HEK293 (cell line): ENCODE results near the gene P3H4.

Experiments
- CTCF ChIA-PET: fragments of 350-600 bp; formaldehyde crosslinking; extraction: SDS; loops from one replicate; lab custom pipeline; 2021; ENCODE audit warnings: antibody characterized with exemption; lab: Yijun Ruan, JAX
- POLR2A ChIA-PET: fragments of 300-600 bp; formaldehyde crosslinking; extraction: SDS; loops from one replicate; lab custom pipeline; 2020; ENCODE audit warnings: antibody characterized with exemption, inconsistent platforms; lab: Yijun Ruan, JAX
- H3K27ac ChIP-seq: fragments of 200-500 bp; sonication (Bioruptor generic); 2 replicates; pipeline ENCODE4 v1.5.1; 2014; ENCODE audit warnings: low read depth, low read length, control low read depth, inconsistent platforms; ENCODE audit errors: extremely low read depth
- H3K36me3 ChIP-seq, 2 experiments: fragments of 200-500 bp in 1 of 2; sonication (Bioruptor generic) in 1 of 2; 1 replicate in 1 of 2; 2 replicates in 1 of 2; pipeline ENCODE4 v1.5.1; 2014 to 2017; ENCODE audit warnings: inconsistent platforms in 2 of 2, low read length in 2 of 2; ENCODE audit not compliant: control insufficient read depth in 2 of 2, insufficient read depth in 1 of 2
- H3K4me1 ChIP-seq: fragments of 200-500 bp; sonication (Bioruptor generic); 2 replicates; pipeline ENCODE4 v1.5.1; 2014; ENCODE audit warnings: mild to moderate bottlenecking, low read length, inconsistent platforms; ENCODE audit not compliant: control insufficient read depth, insufficient read depth
- H3K4me3 ChIP-seq: 2 replicates; pipeline ENCODE4 v1.5.1; 2011; ENCODE audit warnings: low read depth, mild to moderate bottlenecking, control low read depth, low read length, moderate library complexity
- H3K9me3 ChIP-seq: fragments of 200-500 bp; sonication (Bioruptor generic); 2 replicates; pipeline ENCODE4 v1.5.1; 2014; ENCODE audit warnings: low read depth, low read length, inconsistent platforms; ENCODE audit not compliant: control insufficient read depth, insufficient read depth
- FEZF1 ChIP-seq: fragments of 450-650 bp; formaldehyde crosslinking; IDR thresholded peaks from 2 replicates; pipeline ENCODE4 v1.5.1; 2016; ENCODE audit warnings: missing biosample characterization, missing genetic modification characterization
- GFI1B ChIP-seq: fragments of 450-650 bp; formaldehyde crosslinking; IDR thresholded peaks from 2 replicates; pipeline ENCODE4 v1.5.1; 2016; ENCODE audit warnings: missing biosample characterization, missing genetic modification characterization
- PRDM1 ChIP-seq: fragments of 450-650 bp; formaldehyde crosslinking; IDR thresholded peaks from 2 replicates; pipeline ENCODE4; 2016; ENCODE audit warnings: missing biosample characterization, missing genetic modification characterization
- ZBTB48 ChIP-seq: fragments of 450-650 bp; formaldehyde crosslinking; IDR thresholded peaks from 2 replicates; pipeline ENCODE4 v1.5.1; 2016; ENCODE audit warnings: missing biosample characterization, missing genetic modification characterization
- ZBTB7A ChIP-seq: fragments of 450-650 bp; formaldehyde crosslinking; IDR thresholded peaks from 2 replicates; pipeline ENCODE4 v1.5.1; 2016; ENCODE audit warnings: low read depth, missing biosample characterization, missing genetic modification characterization
- ZFP37 ChIP-seq: fragments of 450-650 bp; formaldehyde crosslinking; IDR thresholded peaks from 2 replicates; pipeline ENCODE4 v1.5.1; 2016; ENCODE audit warnings: missing biosample characterization, missing genetic modification characterization
- ZNF202 ChIP-seq: fragments of 450-650 bp; formaldehyde crosslinking; IDR thresholded peaks from 2 replicates; pipeline ENCODE4 v1.5.1; 2016; ENCODE audit warnings: missing biosample characterization, missing genetic modification characterization, borderline replicate concordance
- ZNF366 ChIP-seq: fragments of 450-650 bp; formaldehyde crosslinking; conservative IDR thresholded peaks from 2 replicates; pipeline ENCODE4 v1.5.1; 2016; ENCODE audit warnings: missing biosample characterization, missing genetic modification characterization
- ZNF473 ChIP-seq: fragments of 450-650 bp; formaldehyde crosslinking; IDR thresholded peaks from 2 replicates; pipeline ENCODE4 v1.5.1; 2017; ENCODE audit warnings: missing biosample characterization, missing genetic modification characterization
- ZNF529 ChIP-seq: fragments of 450-650 bp; formaldehyde crosslinking; IDR thresholded peaks from 2 replicates; pipeline ENCODE4 v1.5.1; 2017; ENCODE audit warnings: missing genetic modification characterization, missing biosample characterization; ENCODE audit not compliant: insufficient replicate concordance
- ZNF530 ChIP-seq: fragments of 450-650 bp; formaldehyde crosslinking; IDR thresholded peaks from 2 replicates; pipeline ENCODE4 v1.5.1; 2016; ENCODE audit warnings: low read depth, missing biosample characterization, missing genetic modification characterization
- ZNF544 ChIP-seq: fragments of 450-650 bp; formaldehyde crosslinking; IDR thresholded peaks from 2 replicates; pipeline ENCODE4 v1.5.0; 2017; ENCODE audit warnings: missing biosample characterization, missing genetic modification characterization
- ZNF558 ChIP-seq: fragments of 450-650 bp; formaldehyde crosslinking; IDR thresholded peaks from 2 replicates; pipeline ENCODE4 v1.5.1; 2016; ENCODE audit warnings: missing biosample characterization, missing genetic modification characterization
- ZNF621 ChIP-seq: fragments of 450-650 bp; formaldehyde crosslinking; IDR thresholded peaks from 2 replicates; pipeline ENCODE4 v1.5.1; 2017; ENCODE audit warnings: missing biosample characterization, missing genetic modification characterization
- ZNF776 ChIP-seq: fragments of 450-650 bp; formaldehyde crosslinking; IDR thresholded peaks from 2 replicates; pipeline ENCODE4 v1.5.0; 2017; ENCODE audit warnings: missing biosample characterization, missing genetic modification characterization, borderline replicate concordance
- ZSCAN16 ChIP-seq: fragments of 450-650 bp; formaldehyde crosslinking; IDR thresholded peaks from 2 replicates; pipeline ENCODE4 v1.5.1; 2016; ENCODE audit warnings: missing biosample characterization, missing genetic modification characterization
- ZXDB ChIP-seq: fragments of 450-650 bp; formaldehyde crosslinking; IDR thresholded peaks from 2 replicates; pipeline ENCODE4 v1.5.1; 2016; ENCODE audit warnings: missing biosample characterization, missing genetic modification characterization
- TF ChIP-seq, protein P1 (sequence below): fragments of 450-650 bp; formaldehyde crosslinking; IDR thresholded peaks from 2 replicates; pipeline ENCODE4 v1.5.1; 2016; ENCODE audit warnings: missing biosample characterization, missing genetic modification characterization
- TF ChIP-seq, protein P2 (sequence below): fragments of 450-650 bp; formaldehyde crosslinking; IDR thresholded peaks from 2 replicates; pipeline ENCODE4 v1.5.1; 2016; ENCODE audit warnings: missing biosample characterization, missing genetic modification characterization
- TF ChIP-seq, protein P3 (sequence below): fragments of 450-650 bp; formaldehyde crosslinking; IDR thresholded peaks from 2 replicates; pipeline ENCODE4 v1.5.0; 2017; ENCODE audit warnings: missing biosample characterization, missing genetic modification characterization, borderline replicate concordance
- TF ChIP-seq, protein P4 (sequence below): fragments of 450-650 bp; formaldehyde crosslinking; conservative IDR thresholded peaks from 2 replicates; pipeline ENCODE4 v1.5.1; 2016; ENCODE audit warnings: low read depth, missing biosample characterization, missing genetic modification characterization
- TF ChIP-seq, protein P5 (sequence below): fragments of 450-650 bp; formaldehyde crosslinking; IDR thresholded peaks from 2 replicates; pipeline ENCODE4 v1.5.1; 2016; ENCODE audit warnings: missing biosample characterization, missing genetic modification characterization

Gene P3H4

DNA sequence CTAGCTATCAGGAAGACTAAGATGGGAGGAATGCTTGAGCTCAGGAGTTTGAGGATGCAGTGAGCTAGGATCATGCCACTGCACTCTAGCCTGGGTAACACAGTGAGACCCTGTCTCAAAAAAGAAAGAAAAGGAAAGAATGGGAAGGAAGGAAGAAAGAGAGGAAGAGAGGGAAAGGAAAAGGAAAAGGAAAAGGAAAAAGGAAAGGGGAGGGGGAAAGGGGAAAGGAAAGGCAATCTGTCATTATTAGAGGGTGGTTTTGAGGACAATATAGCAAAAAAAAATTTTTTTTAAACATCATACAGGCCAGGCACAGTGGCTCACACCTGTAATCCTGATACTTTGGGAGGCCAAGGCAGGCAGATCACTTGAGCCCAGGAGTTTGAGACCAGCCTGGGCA lies 45.6 kb downstream of the P3H4 start:
- no peaks in the 10 kb centered on the region for H3K4me1 ChIP-seq
- no peak overlapping the region for H3K4me3 ChIP-seq
- peak; percentile 99 for TF ChIP-seq PRDM1 (tag by site-specific recombination)
- TF ChIP-seq ZBTB7A (tag by site-specific recombination) = no peak
- peak; percentile 38 for TF ChIP-seq ZNF366 (tag by site-specific recombination)
- TF ChIP-seq, protein P1, sequence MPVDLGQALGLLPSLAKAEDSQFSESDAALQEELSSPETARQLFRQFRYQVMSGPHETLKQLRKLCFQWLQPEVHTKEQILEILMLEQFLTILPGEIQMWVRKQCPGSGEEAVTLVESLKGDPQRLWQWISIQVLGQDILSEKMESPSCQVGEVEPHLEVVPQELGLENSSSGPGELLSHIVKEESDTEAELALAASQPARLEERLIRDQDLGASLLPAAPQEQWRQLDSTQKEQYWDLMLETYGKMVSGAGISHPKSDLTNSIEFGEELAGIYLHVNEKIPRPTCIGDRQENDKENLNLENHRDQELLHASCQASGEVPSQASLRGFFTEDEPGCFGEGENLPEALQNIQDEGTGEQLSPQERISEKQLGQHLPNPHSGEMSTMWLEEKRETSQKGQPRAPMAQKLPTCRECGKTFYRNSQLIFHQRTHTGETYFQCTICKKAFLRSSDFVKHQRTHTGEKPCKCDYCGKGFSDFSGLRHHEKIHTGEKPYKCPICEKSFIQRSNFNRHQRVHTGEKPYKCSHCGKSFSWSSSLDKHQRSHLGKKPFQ (tag by site-specific recombination) = no peak
- H3K27ac ChIP-seq = no peak overlapping the region
- no peaks in the 10 kb centered on the region for H3K9me3 ChIP-seq
- peaks cover 45 to 96% of the 10 kb centered on the region in 2 experiments for H3K36me3 ChIP-seq
- ChIA-PET POLR2A (no interaction called here), CTCF (interaction anchor here (0.6 to 1.0 kb wide), 3 partner anchors 20 to 35 kb away, joined by 3 to 4 read pairs (median 4); partner anchors contain the start of gene JUP)

DNA sequence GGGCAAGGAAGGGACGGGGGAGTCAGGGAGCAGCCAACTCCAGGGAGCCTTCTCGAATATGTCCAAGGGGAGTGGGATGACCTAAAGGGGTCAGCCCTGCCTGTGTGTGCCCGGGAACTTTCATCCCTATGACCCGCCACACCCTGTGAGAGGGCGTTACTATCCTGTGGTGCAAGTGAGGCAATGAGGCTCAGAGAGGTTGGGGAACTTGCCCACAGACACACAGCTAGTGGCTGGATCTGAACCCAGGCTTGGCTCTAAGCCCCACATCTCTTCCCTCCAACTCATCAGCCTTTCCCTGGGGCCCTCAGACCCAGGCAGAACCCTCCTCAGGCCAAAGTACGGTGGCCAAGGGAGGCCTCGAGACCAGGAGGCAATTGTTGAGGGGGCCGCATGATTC lies 48.4 kb downstream of the P3H4 start:
- no peak overlapping the region for H3K27ac ChIP-seq
- ChIA-PET CTCF (no interaction called here), POLR2A (interaction anchor here (0.5 to 2.3 kb wide), 2 partner anchors 23 to 170 kb away, joined by 6 to 13 read pairs; partner anchors contain the start of gene JUP)
- peaks cover 46 to 94% of the 10 kb centered on the region in 2 experiments for H3K36me3 ChIP-seq
- no peaks in the 10 kb centered on the region for H3K4me1 ChIP-seq
- H3K4me3 ChIP-seq = no peak overlapping the region
- no peaks in the 10 kb centered on the region for H3K9me3 ChIP-seq
- TF ChIP-seq, protein P2, sequence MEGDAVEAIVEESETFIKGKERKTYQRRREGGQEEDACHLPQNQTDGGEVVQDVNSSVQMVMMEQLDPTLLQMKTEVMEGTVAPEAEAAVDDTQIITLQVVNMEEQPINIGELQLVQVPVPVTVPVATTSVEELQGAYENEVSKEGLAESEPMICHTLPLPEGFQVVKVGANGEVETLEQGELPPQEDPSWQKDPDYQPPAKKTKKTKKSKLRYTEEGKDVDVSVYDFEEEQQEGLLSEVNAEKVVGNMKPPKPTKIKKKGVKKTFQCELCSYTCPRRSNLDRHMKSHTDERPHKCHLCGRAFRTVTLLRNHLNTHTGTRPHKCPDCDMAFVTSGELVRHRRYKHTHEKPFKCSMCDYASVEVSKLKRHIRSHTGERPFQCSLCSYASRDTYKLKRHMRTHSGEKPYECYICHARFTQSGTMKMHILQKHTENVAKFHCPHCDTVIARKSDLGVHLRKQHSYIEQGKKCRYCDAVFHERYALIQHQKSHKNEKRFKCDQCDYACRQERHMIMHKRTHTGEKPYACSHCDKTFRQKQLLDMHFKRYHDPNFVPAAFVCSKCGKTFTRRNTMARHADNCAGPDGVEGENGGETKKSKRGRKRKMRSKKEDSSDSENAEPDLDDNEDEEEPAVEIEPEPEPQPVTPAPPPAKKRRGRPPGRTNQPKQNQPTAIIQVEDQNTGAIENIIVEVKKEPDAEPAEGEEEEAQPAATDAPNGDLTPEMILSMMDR = no peak
- TF ChIP-seq ZXDB (tag by site-specific recombination) (no peak), FEZF1 (no peak), ZNF202 (no peak), ZNF558 (tag by site-specific recombination) (no peak), ZNF530 (tag by site-specific recombination) (no peak), ZBTB48 (no peak), ZNF529 (tag by site-specific recombination) (no peak), ZNF544 (no peak), ZNF621 (tag by site-specific recombination) (no peak), ZNF473 (tag by site-specific recombination) (no peak), ZSCAN16 (tag by site-specific recombination) (no peak), GFI1B (tag by site-specific recombination) (no peak), ZFP37 (no peak), ZNF776 (no peak)
- TF ChIP-seq, protein P3, sequence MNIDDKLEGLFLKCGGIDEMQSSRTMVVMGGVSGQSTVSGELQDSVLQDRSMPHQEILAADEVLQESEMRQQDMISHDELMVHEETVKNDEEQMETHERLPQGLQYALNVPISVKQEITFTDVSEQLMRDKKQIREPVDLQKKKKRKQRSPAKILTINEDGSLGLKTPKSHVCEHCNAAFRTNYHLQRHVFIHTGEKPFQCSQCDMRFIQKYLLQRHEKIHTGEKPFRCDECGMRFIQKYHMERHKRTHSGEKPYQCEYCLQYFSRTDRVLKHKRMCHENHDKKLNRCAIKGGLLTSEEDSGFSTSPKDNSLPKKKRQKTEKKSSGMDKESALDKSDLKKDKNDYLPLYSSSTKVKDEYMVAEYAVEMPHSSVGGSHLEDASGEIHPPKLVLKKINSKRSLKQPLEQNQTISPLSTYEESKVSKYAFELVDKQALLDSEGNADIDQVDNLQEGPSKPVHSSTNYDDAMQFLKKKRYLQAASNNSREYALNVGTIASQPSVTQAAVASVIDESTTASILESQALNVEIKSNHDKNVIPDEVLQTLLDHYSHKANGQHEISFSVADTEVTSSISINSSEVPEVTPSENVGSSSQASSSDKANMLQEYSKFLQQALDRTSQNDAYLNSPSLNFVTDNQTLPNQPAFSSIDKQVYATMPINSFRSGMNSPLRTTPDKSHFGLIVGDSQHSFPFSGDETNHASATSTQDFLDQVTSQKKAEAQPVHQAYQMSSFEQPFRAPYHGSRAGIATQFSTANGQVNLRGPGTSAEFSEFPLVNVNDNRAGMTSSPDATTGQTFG (tag by site-specific recombination) = no peak
- TF ChIP-seq, protein P4, sequence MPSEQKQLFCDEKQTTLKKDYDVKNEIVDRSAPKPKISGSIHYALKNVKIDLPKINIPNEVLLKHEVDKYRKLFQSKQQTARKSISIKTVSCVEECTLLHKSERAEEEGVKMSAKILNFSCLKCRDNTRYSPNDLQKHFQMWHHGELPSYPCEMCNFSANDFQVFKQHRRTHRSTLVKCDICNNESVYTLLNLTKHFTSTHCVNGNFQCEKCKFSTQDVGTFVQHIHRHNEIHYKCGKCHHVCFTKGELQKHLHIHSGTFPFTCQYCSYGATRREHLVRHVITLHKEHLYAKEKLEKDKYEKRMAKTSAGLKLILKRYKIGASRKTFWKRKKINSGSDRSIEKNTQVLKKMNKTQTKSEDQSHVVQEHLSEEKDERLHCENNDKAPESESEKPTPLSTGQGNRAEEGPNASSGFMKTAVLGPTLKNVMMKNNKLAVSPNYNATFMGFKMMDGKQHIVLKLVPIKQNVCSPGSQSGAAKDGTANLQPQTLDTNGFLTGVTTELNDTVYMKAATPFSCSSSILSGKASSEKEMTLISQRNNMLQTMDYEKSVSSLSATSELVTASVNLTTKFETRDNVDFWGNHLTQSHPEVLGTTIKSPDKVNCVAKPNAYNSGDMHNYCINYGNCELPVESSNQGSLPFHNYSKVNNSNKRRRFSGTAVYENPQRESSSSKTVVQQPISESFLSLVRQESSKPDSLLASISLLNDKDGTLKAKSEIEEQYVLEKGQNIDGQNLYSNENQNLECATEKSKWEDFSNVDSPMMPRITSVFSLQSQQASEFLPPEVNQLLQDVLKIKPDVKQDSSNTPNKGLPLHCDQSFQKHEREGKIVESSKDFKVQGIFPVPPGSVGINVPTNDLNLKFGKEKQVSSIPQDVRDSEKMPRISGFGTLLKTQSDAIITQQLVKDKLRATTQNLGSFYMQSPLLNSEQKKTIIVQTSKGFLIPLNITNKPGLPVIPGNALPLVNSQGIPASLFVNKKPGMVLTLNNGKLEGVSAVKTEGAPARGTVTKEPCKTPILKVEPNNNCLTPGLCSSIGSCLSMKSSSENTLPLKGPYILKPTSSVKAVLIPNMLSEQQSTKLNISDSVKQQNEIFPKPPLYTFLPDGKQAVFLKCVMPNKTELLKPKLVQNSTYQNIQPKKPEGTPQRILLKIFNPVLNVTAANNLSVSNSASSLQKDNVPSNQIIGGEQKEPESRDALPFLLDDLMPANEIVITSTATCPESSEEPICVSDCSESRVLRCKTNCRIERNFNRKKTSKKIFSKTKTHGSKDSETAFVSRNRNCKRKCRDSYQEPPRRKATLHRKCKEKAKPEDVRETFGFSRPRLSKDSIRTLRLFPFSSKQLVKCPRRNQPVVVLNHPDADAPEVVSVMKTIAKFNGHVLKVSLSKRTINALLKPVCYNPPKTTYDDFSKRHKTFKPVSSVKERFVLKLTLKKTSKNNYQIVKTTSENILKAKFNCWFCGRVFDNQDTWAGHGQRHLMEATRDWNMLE (tag by site-specific recombination) = no peak
- TF ChIP-seq, protein P5, sequence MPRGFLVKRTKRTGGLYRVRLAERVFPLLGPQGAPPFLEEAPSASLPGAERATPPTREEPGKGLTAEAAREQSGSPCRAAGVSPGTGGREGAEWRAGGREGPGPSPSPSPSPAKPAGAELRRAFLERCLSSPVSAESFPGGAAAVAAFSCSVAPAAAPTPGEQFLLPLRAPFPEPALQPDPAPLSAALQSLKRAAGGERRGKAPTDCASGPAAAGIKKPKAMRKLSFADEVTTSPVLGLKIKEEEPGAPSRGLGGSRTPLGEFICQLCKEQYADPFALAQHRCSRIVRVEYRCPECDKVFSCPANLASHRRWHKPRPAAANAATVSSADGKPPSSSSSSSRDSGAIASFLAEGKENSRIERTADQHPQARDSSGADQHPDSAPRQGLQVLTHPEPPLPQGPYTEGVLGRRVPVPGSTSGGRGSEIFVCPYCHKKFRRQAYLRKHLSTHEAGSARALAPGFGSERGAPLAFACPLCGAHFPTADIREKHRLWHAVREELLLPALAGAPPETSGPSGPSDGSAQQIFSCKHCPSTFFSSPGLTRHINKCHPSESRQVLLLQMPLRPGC (tag by site-specific recombination) = no peak
